ENCODE data around the gene THRA. TPM values are rescaled to one million over a fixed set of nuclear protein-coding genes. Genes with fewer than 3 reads are reported as not detected.

THRA gene
- total and polyA plus RNA-seq, 9 of the 15 experiments (the other 6 are each of a cell fraction or from before 2014, with no cell fraction given) = 0.34 to 23.4 (median 12.7) TPM

DNA sequence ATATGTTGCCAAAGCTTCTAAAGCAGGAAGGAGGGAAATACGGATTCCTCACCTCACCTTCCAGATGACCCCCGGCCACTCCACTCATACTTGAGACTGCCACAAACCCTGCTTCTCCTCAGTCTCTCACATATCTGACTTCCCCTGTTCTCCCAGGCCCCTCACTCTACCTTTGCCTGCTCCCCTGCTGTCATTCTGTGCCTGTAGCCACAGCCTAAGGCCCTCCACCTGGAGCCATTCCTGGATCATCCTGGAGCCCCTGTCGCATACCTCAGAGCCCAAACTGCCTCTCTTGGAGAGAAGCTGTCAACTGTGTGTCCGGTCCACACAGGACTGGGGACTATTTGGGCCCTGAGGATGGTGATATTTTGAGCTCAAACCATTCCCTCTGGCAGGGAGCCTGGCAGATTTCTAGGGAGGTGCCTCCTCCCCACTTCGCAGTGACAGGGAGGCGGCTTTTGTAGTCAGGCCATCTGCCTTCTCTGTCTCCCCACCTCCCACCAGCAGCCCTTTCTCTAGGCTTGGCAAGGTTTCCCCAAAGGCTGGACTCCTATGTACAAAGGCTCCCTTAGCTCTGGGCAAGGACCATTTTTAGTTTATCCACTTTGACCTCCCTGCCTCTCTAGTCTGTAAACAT, 6.3 kb upstream of the THRA start (continued):
- TF ChIP-seq, protein P1, sequence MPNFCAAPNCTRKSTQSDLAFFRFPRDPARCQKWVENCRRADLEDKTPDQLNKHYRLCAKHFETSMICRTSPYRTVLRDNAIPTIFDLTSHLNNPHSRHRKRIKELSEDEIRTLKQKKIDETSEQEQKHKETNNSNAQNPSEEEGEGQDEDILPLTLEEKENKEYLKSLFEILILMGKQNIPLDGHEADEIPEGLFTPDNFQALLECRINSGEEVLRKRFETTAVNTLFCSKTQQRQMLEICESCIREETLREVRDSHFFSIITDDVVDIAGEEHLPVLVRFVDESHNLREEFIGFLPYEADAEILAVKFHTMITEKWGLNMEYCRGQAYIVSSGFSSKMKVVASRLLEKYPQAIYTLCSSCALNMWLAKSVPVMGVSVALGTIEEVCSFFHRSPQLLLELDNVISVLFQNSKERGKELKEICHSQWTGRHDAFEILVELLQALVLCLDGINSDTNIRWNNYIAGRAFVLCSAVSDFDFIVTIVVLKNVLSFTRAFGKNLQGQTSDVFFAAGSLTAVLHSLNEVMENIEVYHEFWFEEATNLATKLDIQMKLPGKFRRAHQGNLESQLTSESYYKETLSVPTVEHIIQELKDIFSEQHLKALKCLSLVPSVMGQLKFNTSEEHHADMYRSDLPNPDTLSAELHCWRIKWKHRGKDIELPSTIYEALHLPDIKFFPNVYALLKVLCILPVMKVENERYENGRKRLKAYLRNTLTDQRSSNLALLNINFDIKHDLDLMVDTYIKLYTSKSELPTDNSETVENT (CRISPR knock-in tag; IDR thresholded peaks at IDR 0.05) = no peak

GRCh38 chr17:40058186-40058784, 4.5 kb upstream of the THRA start:
- ATAC-seq (no peak), FAIRE-seq (no peak), DNase-seq (ENCODE audit: extremely low read depth in 1 of 4, low spot score in 3 of 4) (no peak)
- H3K4me3 ChIP-seq = no peak overlapping the region
- no peaks in the 10 kb centered on the region for H3K27me3 ChIP-seq (ENCODE audit: control insufficient read depth in 2 of 2, insufficient read depth in 2 of 2, low read length in 2 of 2)
- peaks cover 15% of the 10 kb centered on the region for H3K79me2 ChIP-seq (ENCODE audit: control insufficient read depth, insufficient read depth, low read length)
- no peaks in the 10 kb centered on the region for H4K20me1 ChIP-seq (replicated peaks; ENCODE audit: control insufficient read depth, insufficient read depth, low read length)
- H3K9me1 ChIP-seq (ENCODE audit: control insufficient read depth, insufficient read depth, low read length) = no peaks in the 10 kb centered on the region
- in situ Hi-C loops (cut with MboI) = no loop called here
- no peak for TF ChIP-seq HDAC2 (IDR thresholded peaks at IDR 0.05)
- H3K4me1 ChIP-seq (replicated peaks in 1 of 2; ENCODE audit: control insufficient read depth in 2 of 2, insufficient read depth in 2 of 2, low read length in 2 of 2) = peaks cover 7 to 22% of the 10 kb centered on the region in 2 experiments; a peak in 4 of 5 replicates
- no peak overlapping the region for H3K27ac ChIP-seq (ENCODE audit: extremely low read depth, low read depth, low read length)
- ChIA-PET CTCF (ENCODE audit: low intra/inter-chr PET ratio) (no interaction called here), POLR2A (interaction anchor here (0.9 to 1.1 kb wide), 3 partner anchors 11 to 35 kb away, joined by 3 to 5 read pairs (median 4); no protein-coding TSS in a partner anchor)
- no peak overlapping the region for H3K4me2 ChIP-seq (ENCODE audit: insufficient read depth, low read length)
- peaks cover 2% of the 10 kb centered on the region; the same call in 2 of the 3 replicates for H3K36me3 ChIP-seq (ENCODE audit: control insufficient read depth, insufficient read depth, low read length)
- H3K9ac ChIP-seq (ENCODE audit: insufficient read depth in 1 of 2, low read depth in 2 of 2, low read length in 2 of 2) = peak overlapping the region in 1 of 2 experiments; percentile 36; a peak in 1 of 4 replicates
- intact Hi-C loops (cut with micrococcal nuclease) = no loop called here
- 57% methylated on average over 8 of the region's 8 CpGs for WGBS (ENCODE audit: insufficient coverage, low coverage, missing lambda C conversion rate)
- peak overlapping the region; percentile 71; the same call in 1 of the 2 replicates for H2AFZ ChIP-seq (ENCODE audit: low read depth, low read length)
- no peaks in the 10 kb centered on the region for H3K9me3 ChIP-seq (replicated peaks; ENCODE audit: control insufficient read depth, insufficient read depth, low read depth, low read length)
- BruUV-seq (replicated peaks) = no TSS peak

Measured in K562 (cell line).